GM23248 (cell line): ENCODE measurements around the gene SERPINH1.

Source experiments
- EZH2 ChIP-seq: fragments of 200-600 bp; sonication (generic); IDR thresholded peaks from 2 replicates; pipeline ENCODE4 v1.6.1; 2018; ENCODE audit warnings: antibody characterized with exemption, mild to moderate bottlenecking; ENCODE audit not compliant: insufficient read depth, poor library complexity, severe bottlenecking
- EZH2phosphoT487 ChIP-seq: fragments of 200-600 bp; sonication (generic); IDR thresholded peaks from 2 replicates; pipeline ENCODE4 v1.6.1; 2018; ENCODE audit warnings: antibody characterized with exemption, moderate library complexity, mild to moderate bottlenecking, low read depth; ENCODE audit not compliant: insufficient read depth

DNA sequence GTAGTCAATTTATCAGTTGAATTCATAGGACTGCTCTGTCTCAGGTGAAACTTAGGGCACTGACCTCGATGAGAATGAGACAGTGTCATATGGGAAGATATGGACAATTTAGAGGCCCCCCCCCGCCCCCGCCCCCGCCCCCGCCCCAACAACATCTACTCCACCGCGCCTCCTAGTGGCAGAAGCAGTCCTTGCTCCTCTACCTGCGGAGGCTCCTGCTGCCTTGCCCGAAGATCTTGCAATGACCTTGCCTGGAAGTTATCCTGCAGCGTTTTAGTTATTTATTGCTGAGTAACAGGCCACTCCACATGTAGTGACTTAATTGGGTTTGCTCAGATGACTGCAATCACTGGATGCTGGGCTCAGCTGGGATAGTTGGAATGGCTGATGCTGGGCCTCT is 15.2 kb downstream of the SERPINH1 start:
- no peak for TF ChIP-seq EZH2phosphoT487
- TF ChIP-seq EZH2, result no peak
